ENCODE results near the gene RAB4A.

DNA sequence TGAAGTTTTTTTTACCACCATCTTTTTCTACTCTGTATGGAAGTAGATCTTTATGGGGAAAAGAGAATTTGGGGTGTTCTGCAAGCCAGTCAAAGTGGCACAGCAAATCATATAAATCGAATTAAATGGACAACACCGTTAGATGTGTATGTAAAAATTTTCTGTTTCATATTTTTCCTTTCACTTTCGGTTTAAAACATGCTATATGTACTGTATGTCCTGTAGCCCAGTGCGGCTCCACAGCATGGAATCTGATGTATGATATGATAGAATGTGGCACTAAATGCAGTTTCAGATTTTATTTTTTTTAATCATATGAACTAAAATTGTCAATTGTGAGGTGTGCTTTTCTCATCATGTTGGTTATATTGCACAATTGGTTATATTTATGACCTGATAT lies 32.9 kb downstream of the RAB4A start:
- TF ChIP-seq CTCF (IDR thresholded peaks at IDR 0.05; ENCODE audit: low read length) = no peak
- TF ChIP-seq EZH2 (optimal IDR thresholded peaks at IDR 0.05; ENCODE audit: low read depth, low read length) = no peak

Data from MM.1S (cell line).